Measurements from ENCODE around the gene KDM1B.

GRCh38 chr6:18177286-18177965 lies 22.2 kb downstream of the KDM1B start:
- TF ChIP-seq TCF12 (IDR thresholded peaks at IDR 0.05) (no peak), YY1 (IDR thresholded peaks at IDR 0.05; ENCODE audit: low read depth) (no peak), CHD2 (IDR thresholded peaks at IDR 0.05; ENCODE audit: low read length, partially characterized antibody) (no peak), CTCF (IDR thresholded peaks at IDR 0.05) (no peak), MXI1 (IDR thresholded peaks at IDR 0.05; ENCODE audit: low read depth, low read length) (no peak)

All from SK-N-SH (cell line).